HepG2 (cell line): Measurements from ENCODE around the gene VWA1. TPM values are rescaled to one million over a fixed set of nuclear protein-coding genes. Genes with fewer than 3 reads are reported as not detected.
A peak's percentile ranks its signal among the peaks of the same experiment; 100 is the strongest.

ENCODE experiments used
- CCAR2 ChIP-seq: fragments of 200-400 bp; formaldehyde crosslinking; optimal IDR thresholded peaks from 2 replicates; pipeline ENCODE3; 2018; ENCODE audit warnings: low read depth, mild to moderate bottlenecking, low read length, moderate library complexity
- HDAC1 ChIP-seq: sonication (generic); formaldehyde crosslinking; IDR thresholded peaks from 2 replicates; pipeline ENCODE4 v1.5.1; 2020; ENCODE audit warnings: mild to moderate bottlenecking, missing genetic modification reagents
- HIVEP1 ChIP-seq: sonication (generic); formaldehyde crosslinking; IDR thresholded peaks from 2 replicates; pipeline ENCODE4 v1.4.0; 2020; ENCODE audit warnings: mild to moderate bottlenecking, missing genetic modification reagents
- HOXA3 ChIP-seq: sonication (generic); formaldehyde crosslinking; IDR thresholded peaks from 2 replicates; pipeline ENCODE4 v1.5.0; 2020; ENCODE audit warnings: missing genetic modification reagents
- IRF2 ChIP-seq: IDR thresholded peaks from 2 replicates; pipeline ENCODE4 v1.6.1; 2018; ENCODE audit warnings: missing genetic modification reagents, missing compliant biosample characterization
- JUND ChIP-seq: sonication (generic); formaldehyde crosslinking; IDR thresholded peaks from 2 replicates; pipeline ENCODE4 v1.8.0; 2022; ENCODE audit warnings: mild to moderate bottlenecking, missing genetic modification reagents
- KLF13 ChIP-seq: sonication (generic); formaldehyde crosslinking; IDR thresholded peaks from 2 replicates; pipeline ENCODE4 v1.4.0; 2020; ENCODE audit warnings: mild to moderate bottlenecking, missing genetic modification reagents
- MNT ChIP-seq: fragments of 450-650 bp; IDR thresholded peaks from 2 replicates; pipeline ENCODE4 v1.6.1; 2016
- SALL2 ChIP-seq: sonication (generic); formaldehyde crosslinking; IDR thresholded peaks from 2 replicates; pipeline ENCODE4 v1.8.1; 2023; ENCODE audit warnings: mild to moderate bottlenecking, missing genetic modification reagents, inconsistent platforms
- SAP130 ChIP-seq: IDR thresholded peaks from 2 replicates; pipeline ENCODE4 v1.6.1; 2016; ENCODE audit warnings: low read depth
- SP4 ChIP-seq: sonication (generic); formaldehyde crosslinking; IDR thresholded peaks from 2 replicates; pipeline ENCODE4 v1.8.1; 2023; ENCODE audit warnings: mild to moderate bottlenecking, missing genetic modification reagents
- TGIF2 ChIP-seq: IDR thresholded peaks from 2 replicates; pipeline ENCODE4 v1.6.1; 2016; ENCODE audit warnings: control low read depth, missing compliant biosample characterization
- ZBTB25 ChIP-seq: IDR thresholded peaks from 2 replicates; pipeline ENCODE4 v1.6.1; 2018; ENCODE audit warnings: missing genetic modification reagents
- ZNF232 ChIP-seq: sonication (generic); formaldehyde crosslinking; IDR thresholded peaks from 2 replicates; pipeline ENCODE4 v1.4.0; 2020; ENCODE audit warnings: missing genetic modification reagents, borderline replicate concordance
- ZNF263 ChIP-seq: sonication (generic); formaldehyde crosslinking; IDR thresholded peaks from 2 replicates; pipeline ENCODE4 v1.4.0; 2020; ENCODE audit warnings: missing genetic modification reagents
- ZNF549 ChIP-seq: sonication (generic); formaldehyde crosslinking; IDR thresholded peaks from 2 replicates; pipeline ENCODE4 v1.5.0; 2020; ENCODE audit warnings: missing genetic modification reagents
- ZNF574 ChIP-seq: sonication (generic); formaldehyde crosslinking; IDR thresholded peaks from 2 replicates; pipeline ENCODE4 v1.4.0; 2020; ENCODE audit warnings: missing genetic modification reagents
- ZNF619 ChIP-seq: sonication (generic); formaldehyde crosslinking; IDR thresholded peaks from 2 replicates; pipeline ENCODE4 v1.4.0; 2020; ENCODE audit warnings: mild to moderate bottlenecking, missing genetic modification reagents
- polyA plus RNA-seq, 8 experiments: library from polyadenylated mRNA; depleted of rRNA in 3 of 8; stranded (reverse) in 7 of 8; unstranded in 1 of 8; fragments of >200 nt; fragmentation: Illumina TruSeq in 4 of 8; extraction: Trizol in 4 of 8; gene quantifications; 2 replicates each; pipeline versions ENCODE4 v1.2.1 to v1.2.3, GENCODE V29; 2011 to 2016; ENCODE audit warnings: low read depth in 4 of 8, missing spikeins in 1 of 8, mixed read lengths in 1 of 8; ENCODE audit not compliant: insufficient read depth in 1 of 8
- total RNA-seq, 5 experiments: library from RNA; depleted of rRNA; stranded (reverse); fragments of >200 nt; fragmentation: Illumina TruSeq; extraction: Trizol; gene quantifications; 2 replicates each; pipeline ENCODE4 v1.2.3, GENCODE V29; 2016; ENCODE audit warnings: low read depth in 1 of 5
- TF ChIP-seq, protein P1 (sequence below): sonication (generic); formaldehyde crosslinking; IDR thresholded peaks from 2 replicates; pipeline ENCODE4 v1.4.0; 2020; ENCODE audit warnings: mild to moderate bottlenecking, missing genetic modification reagents

VWA1 gene
- total and polyA plus RNA-seq, 2 of the 13 experiments (the other 11 are each of a cell fraction or from before 2014, with no cell fraction given) = 40.9 to 57.5 TPM

DNA sequence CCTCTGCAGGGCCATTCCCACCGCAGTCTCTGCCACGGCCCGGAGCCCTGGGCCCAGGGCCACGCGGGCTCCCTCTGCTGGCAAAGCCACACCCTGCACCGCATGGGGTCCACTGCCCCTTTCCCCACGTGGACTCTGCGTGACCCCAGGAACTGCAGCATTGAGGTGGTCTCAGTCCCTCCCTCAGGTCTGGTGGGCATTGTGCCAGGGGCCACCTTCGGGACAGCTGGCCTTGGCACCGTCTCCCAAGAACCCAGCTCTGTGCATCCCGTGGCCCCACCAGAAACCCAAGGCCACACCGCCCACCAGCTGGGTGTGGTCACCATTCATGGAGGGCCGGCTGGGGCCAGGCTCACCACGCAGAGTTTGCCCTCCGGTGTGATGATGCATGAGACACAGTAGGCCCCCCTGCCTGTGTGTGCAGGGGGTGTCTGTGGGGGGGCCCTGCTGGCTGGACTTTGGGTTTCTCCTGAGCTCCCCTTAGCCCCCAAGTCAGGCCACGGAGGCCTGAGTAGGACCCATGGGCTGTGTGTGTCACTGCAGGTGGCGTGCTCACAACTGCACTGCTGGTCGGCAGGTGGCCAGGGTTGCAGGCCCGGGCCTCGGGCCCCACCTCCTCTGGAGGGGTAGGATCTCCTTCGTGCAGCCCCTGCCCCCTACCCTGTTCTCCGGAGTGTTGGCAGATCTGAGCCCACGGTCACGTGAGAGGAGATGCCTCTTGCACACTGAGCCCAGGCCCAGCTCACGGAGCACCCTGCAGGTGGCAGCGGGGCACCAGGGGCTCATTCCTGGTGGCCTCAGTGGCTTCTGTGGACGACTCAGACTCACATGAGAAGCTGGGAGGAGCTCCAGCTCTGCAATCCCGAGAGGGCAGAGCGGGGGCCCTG, 5.8 kb downstream of the VWA1 start (continued):
- TF ChIP-seq ZNF549 (CRISPR knock-in tag) = no peak
- peak; percentile 66; the same call in 1 of the 2 replicates for TF ChIP-seq ZNF619 (CRISPR knock-in tag)
- no peak for TF ChIP-seq TGIF2 (CRISPR knock-in tag)
- TF ChIP-seq ZNF574 (CRISPR knock-in tag) = peak; percentile 58; the same call in 1 of the 2 replicates
- no peak for TF ChIP-seq HIVEP1 (CRISPR knock-in tag)
- TF ChIP-seq KLF13 (CRISPR knock-in tag) = no peak
- TF ChIP-seq HDAC1 (CRISPR knock-in tag) = peak; percentile 82
- peak; percentile 63; the same call in 1 of the 2 replicates for TF ChIP-seq SP4
- TF ChIP-seq JUND (CRISPR knock-in tag) = 0 out of 2 replicates have a peak, but pooled peaks have one; percentile 29
- TF ChIP-seq HOXA3 (CRISPR knock-in tag) = peak; percentile 82
- TF ChIP-seq ZNF263 (CRISPR knock-in tag) = peak; percentile 45; the same call in 1 of the 2 replicates
- peak; percentile 79; the same call in 1 of the 2 replicates for TF ChIP-seq SALL2 (CRISPR knock-in tag)
- 0 out of 2 replicates have a peak, but pooled peaks have one; percentile 33 for TF ChIP-seq IRF2 (CRISPR knock-in tag)
- TF ChIP-seq SAP130 = peak; percentile 66
- TF ChIP-seq, protein P1, sequence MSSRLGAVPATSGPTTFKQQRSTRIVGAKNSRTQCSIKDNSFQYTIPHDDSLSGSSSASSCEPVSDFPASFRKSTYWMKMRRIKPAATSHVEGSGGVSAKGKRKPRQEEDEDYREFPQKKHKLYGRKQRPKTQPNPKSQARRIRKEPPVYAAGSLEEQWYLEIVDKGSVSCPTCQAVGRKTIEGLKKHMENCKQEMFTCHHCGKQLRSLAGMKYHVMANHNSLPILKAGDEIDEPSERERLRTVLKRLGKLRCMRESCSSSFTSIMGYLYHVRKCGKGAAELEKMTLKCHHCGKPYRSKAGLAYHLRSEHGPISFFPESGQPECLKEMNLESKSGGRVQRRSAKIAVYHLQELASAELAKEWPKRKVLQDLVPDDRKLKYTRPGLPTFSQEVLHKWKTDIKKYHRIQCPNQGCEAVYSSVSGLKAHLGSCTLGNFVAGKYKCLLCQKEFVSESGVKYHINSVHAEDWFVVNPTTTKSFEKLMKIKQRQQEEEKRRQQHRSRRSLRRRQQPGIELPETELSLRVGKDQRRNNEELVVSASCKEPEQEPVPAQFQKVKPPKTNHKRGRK (CRISPR knock-in tag) = 0 out of 2 replicates have a peak, but pooled peaks have one; percentile 57
- TF ChIP-seq MNT = peak; percentile 55
- TF ChIP-seq ZBTB25 = no peak
- TF ChIP-seq CCAR2 = no peak
- TF ChIP-seq ZNF232 = peak; percentile 32; the same call in 1 of the 2 replicates
